ENCODE measurements around the gene MKRN2. TPM values are rescaled to one million over a fixed set of nuclear protein-coding genes. Genes with fewer than 3 reads are reported as not detected.
"Not testable (repeated sequence)": the region's sequence is repeated elsewhere in the genome, so short reads cannot be mapped to it uniquely, and the experiment has no call there.

Gene MKRN2
- total RNA-seq, 1 donor: 42.7 TPM

DNA sequence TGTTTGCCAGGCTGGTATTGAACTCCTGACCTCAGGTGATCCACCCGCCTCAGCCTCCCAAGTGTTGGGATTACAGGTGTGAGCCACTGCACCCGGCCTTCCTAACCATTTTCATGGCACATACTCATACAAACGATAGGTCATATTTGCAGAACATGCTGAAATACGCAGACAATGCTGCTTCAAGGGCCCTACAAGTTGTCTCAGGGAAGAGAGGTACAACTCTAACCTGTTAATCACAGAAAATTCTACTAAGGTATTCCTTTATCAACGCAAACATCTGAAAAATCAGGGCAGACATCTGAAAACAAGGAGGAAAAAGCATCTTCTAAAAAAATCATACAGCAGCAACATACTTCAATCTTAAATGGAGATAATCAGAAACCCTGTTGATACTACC is 67.2 kb downstream of the MKRN2 start:
- no peak overlapping the region for H3K4me3 ChIP-seq (ENCODE audit: low read depth, low read length)
- DNase-seq (ENCODE audit: low read depth): no peak
- TF ChIP-seq, protein P1, sequence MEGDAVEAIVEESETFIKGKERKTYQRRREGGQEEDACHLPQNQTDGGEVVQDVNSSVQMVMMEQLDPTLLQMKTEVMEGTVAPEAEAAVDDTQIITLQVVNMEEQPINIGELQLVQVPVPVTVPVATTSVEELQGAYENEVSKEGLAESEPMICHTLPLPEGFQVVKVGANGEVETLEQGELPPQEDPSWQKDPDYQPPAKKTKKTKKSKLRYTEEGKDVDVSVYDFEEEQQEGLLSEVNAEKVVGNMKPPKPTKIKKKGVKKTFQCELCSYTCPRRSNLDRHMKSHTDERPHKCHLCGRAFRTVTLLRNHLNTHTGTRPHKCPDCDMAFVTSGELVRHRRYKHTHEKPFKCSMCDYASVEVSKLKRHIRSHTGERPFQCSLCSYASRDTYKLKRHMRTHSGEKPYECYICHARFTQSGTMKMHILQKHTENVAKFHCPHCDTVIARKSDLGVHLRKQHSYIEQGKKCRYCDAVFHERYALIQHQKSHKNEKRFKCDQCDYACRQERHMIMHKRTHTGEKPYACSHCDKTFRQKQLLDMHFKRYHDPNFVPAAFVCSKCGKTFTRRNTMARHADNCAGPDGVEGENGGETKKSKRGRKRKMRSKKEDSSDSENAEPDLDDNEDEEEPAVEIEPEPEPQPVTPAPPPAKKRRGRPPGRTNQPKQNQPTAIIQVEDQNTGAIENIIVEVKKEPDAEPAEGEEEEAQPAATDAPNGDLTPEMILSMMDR (IDR thresholded peaks at IDR 0.05; ENCODE audit: insufficient read depth, low read depth, low read length): no peak

DNA sequence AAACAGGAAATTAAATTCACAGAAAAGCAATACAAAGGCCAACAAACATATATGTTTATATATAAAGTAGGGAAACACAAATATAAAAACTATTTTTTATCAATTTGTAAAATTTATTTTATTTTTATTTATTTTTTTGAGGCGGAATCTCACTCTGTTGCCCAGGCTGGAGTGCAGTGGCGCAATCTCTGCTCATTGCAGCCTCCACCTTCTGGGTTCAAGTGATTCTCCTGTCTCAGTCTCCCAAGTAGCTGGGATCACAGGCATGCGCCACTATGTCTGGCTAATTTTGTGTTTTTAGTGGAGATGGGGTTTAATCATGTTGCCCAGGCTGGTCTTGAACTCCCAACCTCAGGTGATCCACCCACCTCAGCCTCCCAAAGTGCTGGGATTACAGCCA is 68.1 kb downstream of the MKRN2 start:
- H3K4me3 ChIP-seq (ENCODE audit: low read depth, low read length); DNase-seq (ENCODE audit: low read depth): not testable (repeated sequence)

DNA sequence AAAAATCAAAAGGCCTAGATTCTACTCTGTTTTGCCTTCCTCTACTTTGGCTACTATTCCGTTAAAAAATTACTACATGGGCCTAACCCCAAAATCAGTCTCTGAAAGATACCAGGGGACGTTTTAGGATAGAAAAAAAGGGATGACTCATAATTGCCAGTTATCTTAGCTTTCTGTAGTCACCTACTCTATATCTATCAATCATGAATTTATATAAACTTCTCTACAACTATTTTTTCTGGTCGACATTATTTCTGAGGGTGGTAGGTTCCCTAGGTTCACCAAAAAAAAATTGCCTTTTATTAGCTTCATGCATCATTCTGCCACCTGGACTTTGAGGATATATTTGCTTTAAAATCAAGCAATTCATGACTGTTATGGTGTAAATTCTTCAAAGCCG is 70.5 kb downstream of the MKRN2 start:
- DNase-seq (ENCODE audit: low read depth): no peak
- TF ChIP-seq, protein P1 (IDR thresholded peaks at IDR 0.05; ENCODE audit: insufficient read depth, low read depth, low read length): no peak
- no peak overlapping the region for H3K4me3 ChIP-seq (ENCODE audit: low read depth, low read length)

DNA sequence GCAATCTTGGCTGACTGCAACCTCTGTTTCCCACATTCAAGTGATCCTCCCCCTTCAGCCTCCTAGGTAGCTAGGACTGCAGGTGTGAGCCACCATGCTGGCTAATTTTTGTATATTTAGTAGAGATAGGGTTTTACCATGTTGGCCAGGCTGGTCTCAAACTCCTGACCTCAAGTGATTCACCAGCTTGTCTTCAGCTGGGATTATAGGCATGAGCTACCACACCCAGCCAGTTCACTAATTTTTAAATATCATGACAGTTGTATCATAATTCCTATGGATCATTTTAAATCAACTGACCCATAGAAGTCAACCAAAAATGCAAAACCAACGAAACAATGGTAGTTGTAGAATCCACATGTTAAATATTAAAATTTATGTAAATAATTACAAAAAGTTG is 71.9 kb downstream of the MKRN2 start:
- TF ChIP-seq, protein P1 (IDR thresholded peaks at IDR 0.05; ENCODE audit: insufficient read depth, low read depth, low read length): no peak
- H3K4me3 ChIP-seq (ENCODE audit: low read depth, low read length): no peak overlapping the region
- no peak for DNase-seq (ENCODE audit: low read depth)

DNA sequence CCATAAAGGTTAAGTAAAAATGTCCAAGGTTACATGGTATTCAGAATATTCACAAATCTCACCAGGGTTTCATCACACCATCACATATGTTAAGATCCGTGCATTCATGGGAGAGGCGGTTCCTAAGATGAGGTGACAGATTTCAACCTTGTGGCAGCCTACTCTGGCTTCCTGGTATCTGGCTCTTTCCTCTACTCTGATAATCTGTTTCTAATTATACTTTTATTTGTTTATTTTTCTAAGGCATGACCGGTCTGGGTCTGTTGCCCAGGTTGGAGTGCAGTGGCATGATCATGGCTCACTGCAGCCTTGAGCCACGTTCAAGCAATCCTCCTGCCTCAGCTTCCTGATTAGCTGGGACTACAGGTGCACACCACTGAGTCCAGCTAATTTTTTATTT is 72.7 kb downstream of the MKRN2 start:
- DNase-seq (ENCODE audit: low read depth): peak; percentile 48
- TF ChIP-seq, protein P1 (IDR thresholded peaks at IDR 0.05; ENCODE audit: insufficient read depth, low read depth, low read length): no peak
- H3K4me3 ChIP-seq (ENCODE audit: low read depth, low read length): no peak overlapping the region

DNA sequence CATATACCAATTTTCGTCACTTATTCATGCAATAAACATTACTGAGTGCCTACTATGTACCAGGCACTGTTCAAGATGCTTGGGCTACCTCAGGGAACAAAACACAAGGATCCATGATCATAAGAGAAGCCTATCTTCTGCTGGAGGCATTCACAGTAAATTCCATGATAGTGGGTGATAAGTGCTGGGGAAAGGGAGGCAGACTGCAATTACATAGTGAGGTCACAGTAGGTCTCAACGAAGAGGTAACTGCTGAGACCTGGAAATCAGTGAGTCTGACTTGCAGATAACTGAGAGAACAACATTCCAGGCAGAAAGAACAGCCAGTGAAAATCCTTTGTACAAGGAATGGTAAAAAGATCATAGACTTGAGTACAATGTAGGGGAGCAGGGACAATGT is 73.4 kb downstream of the MKRN2 start:
- H3K4me3 ChIP-seq (ENCODE audit: low read depth, low read length): no peak overlapping the region
- TF ChIP-seq, protein P1 (IDR thresholded peaks at IDR 0.05; ENCODE audit: insufficient read depth, low read depth, low read length): no peak
- DNase-seq (ENCODE audit: low read depth): no peak

DNA sequence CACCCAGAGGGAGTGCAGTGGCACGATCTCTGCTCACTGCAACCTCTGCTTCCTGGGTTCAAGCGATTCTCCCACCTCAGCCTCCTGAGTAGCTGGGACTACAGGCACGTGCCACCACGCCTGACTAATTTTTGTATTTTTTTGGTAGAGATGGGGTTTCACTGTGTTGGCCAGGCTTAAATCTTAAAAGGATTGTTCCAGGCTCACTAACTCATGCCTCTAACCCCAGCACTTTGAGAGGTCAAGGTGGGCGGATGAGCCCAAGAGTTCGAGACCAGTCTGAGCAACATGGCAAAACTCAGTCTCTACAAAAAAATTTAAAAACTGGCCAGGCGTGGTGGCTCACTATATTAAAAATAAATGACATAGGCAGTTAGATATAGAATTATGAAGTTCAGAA is 74.0 kb downstream of the MKRN2 start:
- not testable (repeated sequence) for DNase-seq (ENCODE audit: low read depth); H3K4me3 ChIP-seq (ENCODE audit: low read depth, low read length)

DNA sequence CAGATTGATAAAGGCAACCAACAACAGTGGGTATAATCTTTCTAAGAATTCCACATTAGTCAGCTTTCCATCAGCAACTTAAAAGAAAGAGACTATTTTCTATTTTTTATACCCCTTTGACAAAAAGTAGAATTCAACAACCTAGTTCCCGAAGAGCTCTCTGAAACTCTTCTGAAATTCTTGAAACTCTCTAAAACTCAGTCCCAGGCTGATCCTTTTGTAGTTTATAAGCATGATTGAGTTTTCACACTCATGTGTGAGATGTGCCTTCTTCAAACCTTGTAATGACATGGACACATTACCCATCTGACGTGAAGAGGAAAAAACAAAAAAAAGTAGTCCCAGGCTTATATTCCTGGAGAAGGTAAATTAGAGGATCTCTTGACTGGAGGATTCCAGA is 75.6 kb downstream of the MKRN2 start:
- H3K4me3 ChIP-seq (ENCODE audit: low read depth, low read length): no peak overlapping the region
- TF ChIP-seq, protein P1 (IDR thresholded peaks at IDR 0.05; ENCODE audit: insufficient read depth, low read depth, low read length): no peak
- no peak for DNase-seq (ENCODE audit: low read depth)
